IMR-90 (cell line): Measurements from ENCODE around the gene HES4. TPM values are rescaled to one million over a fixed set of nuclear protein-coding genes. Genes with fewer than 3 reads are reported as not detected.

ENCODE experiments used
- ATAC-seq: fragments of 200-7000 bp; cut with Tn5 transposase; 2 replicates; pipeline ENCODE4 v1.9.1; 2020; ENCODE audit warnings: low read depth, mild to moderate bottlenecking, moderate library complexity
- BruUV-seq: library from RNA; stranded (reverse); fragments of 400-500 nt; replicated peaks from 2 replicates; lab custom pipeline; 2021; lab: Mats Ljungman, UMichigan
- CTCF ChIA-PET: fragments of 300-600 bp; formaldehyde crosslinking; extraction: SDS; loops from one replicate; lab custom pipeline; 2021; ENCODE audit warnings: antibody characterized with exemption; lab: Yijun Ruan, JAX
- POLR2A ChIA-PET: fragments of 300-600 bp; sonication (Branson Sonifier 250); formaldehyde crosslinking; loops from one replicate; lab custom pipeline; 2022; ENCODE audit warnings: antibody characterized with exemption; ENCODE audit not compliant: unreplicated experiment; lab: Charles Lee
- DNase-seq: peaks from one replicate; pipeline ENCODE4 v3.0.0; 2013
- H2AFZ ChIP-seq: replicated peaks from 2 replicates; pipeline ENCODE3; 2013; ENCODE audit warnings: low read length, mild to moderate bottlenecking; ENCODE audit not compliant: poor library complexity
- H2AK5ac ChIP-seq: 2 replicates; pipeline ENCODE4 v1.6.1; 2013; ENCODE audit warnings: low read depth, low read length, inconsistent platforms
- H2AK9ac ChIP-seq: replicated peaks from 2 replicates; pipeline ENCODE3; 2013; ENCODE audit warnings: mild to moderate bottlenecking, low read depth, low read length, moderate library complexity; ENCODE audit not compliant: poor library complexity
- H2BK120ac ChIP-seq: 2 replicates; pipeline ENCODE4 v1.6.1; 2013; ENCODE audit warnings: low read depth, low read length, inconsistent platforms
- H2BK15ac ChIP-seq: 3 replicates; pipeline ENCODE4 v1.6.1; 2013; ENCODE audit warnings: low read depth, low read length, inconsistent platforms
- H2BK20ac ChIP-seq: 2 replicates; pipeline ENCODE4 v1.6.1; 2013; ENCODE audit warnings: low read depth, mild to moderate bottlenecking, inconsistent platforms, low read length, moderate library complexity
- H2BK5ac ChIP-seq: 2 replicates; pipeline ENCODE4 v1.6.1; 2013; ENCODE audit warnings: mild to moderate bottlenecking, low read depth, low read length, inconsistent platforms; ENCODE audit not compliant: poor library complexity, severe bottlenecking
- H3K14ac ChIP-seq: replicated peaks from 2 replicates; pipeline ENCODE4 v1.6.1; 2013; ENCODE audit warnings: low read depth, low read length, inconsistent platforms
- H3K18ac ChIP-seq: 2 replicates; pipeline ENCODE4 v1.6.1; 2013; ENCODE audit warnings: low read depth, low read length, control low read depth
- H3K23ac ChIP-seq: 2 replicates; pipeline ENCODE4 v1.6.1; 2013; ENCODE audit warnings: low read depth, low read length, inconsistent platforms
- H3K27ac ChIP-seq: 2 replicates; pipeline ENCODE4 v1.5.1; 2013; ENCODE audit warnings: mild to moderate bottlenecking, control low read depth, low read length; ENCODE audit not compliant: insufficient read depth
- H3K27me3 ChIP-seq: 2 replicates; pipeline ENCODE4 v1.6.1; 2013; ENCODE audit warnings: low read length; ENCODE audit not compliant: control insufficient read depth, insufficient read depth
- H3K36me3 ChIP-seq: 2 replicates; pipeline ENCODE4 v1.6.1; 2013; ENCODE audit warnings: low read length, mixed read lengths; ENCODE audit not compliant: control insufficient read depth, insufficient read depth
- H3K4ac ChIP-seq: 2 replicates; pipeline ENCODE4 v1.6.1; 2013; ENCODE audit warnings: low read depth, low read length, inconsistent platforms
- H3K4me1 ChIP-seq: 2 replicates; pipeline ENCODE4 v1.6.1; 2013; ENCODE audit warnings: low read length, mixed read lengths; ENCODE audit not compliant: control insufficient read depth, insufficient read depth
- H3K4me2 ChIP-seq: 2 replicates; pipeline ENCODE4 v1.6.1; 2013; ENCODE audit warnings: low read depth, mild to moderate bottlenecking, control low read depth, low read length, moderate library complexity
- H3K4me3 ChIP-seq: 2 replicates; pipeline ENCODE4 v1.5.1; 2013; ENCODE audit warnings: low read depth, mild to moderate bottlenecking, control low read depth, low read length, moderate library complexity; ENCODE audit not compliant: insufficient read depth
- H3K56ac ChIP-seq: 2 replicates; pipeline ENCODE4 v1.6.1; 2013; ENCODE audit warnings: low read length, inconsistent platforms; ENCODE audit not compliant: insufficient read depth; ENCODE audit errors: extremely low read depth
- H3K79me1 ChIP-seq, 2 experiments: 2 replicates each; pipeline ENCODE4 v1.6.1; 2013; ENCODE audit warnings: low read length in 2 of 2, inconsistent platforms in 1 of 2, low read depth in 1 of 2
- H3K9ac ChIP-seq: 2 replicates; pipeline ENCODE4 v1.6.1; 2013; ENCODE audit warnings: low read depth, low read length, control low read depth
- H3K9me1 ChIP-seq: 2 replicates; pipeline ENCODE4 v1.6.1; 2013; ENCODE audit warnings: low read length, inconsistent platforms; ENCODE audit not compliant: insufficient read depth
- H3K9me3 ChIP-seq: 2 replicates; pipeline ENCODE4 v1.6.1; 2013; ENCODE audit warnings: low read length; ENCODE audit not compliant: control insufficient read depth, insufficient read depth
- H4K20me1 ChIP-seq: 2 replicates; pipeline ENCODE4 v1.6.1; 2013; ENCODE audit warnings: low read length, inconsistent platforms; ENCODE audit not compliant: insufficient read depth
- H4K5ac ChIP-seq: 2 replicates; pipeline ENCODE4 v1.6.1; 2013; ENCODE audit warnings: mild to moderate bottlenecking, low read depth, low read length, control low read depth
- H4K8ac ChIP-seq, 2 experiments: 2 replicates each; pipeline ENCODE4 v1.6.1; 2013; ENCODE audit warnings: low read depth in 2 of 2, low read length in 2 of 2, control low read depth in 1 of 2, inconsistent platforms in 1 of 2
- H4K91ac ChIP-seq: 2 replicates; pipeline ENCODE4 v1.6.1; 2013; ENCODE audit warnings: low read depth, low read length, inconsistent platforms; ENCODE audit not compliant: insufficient read depth
- BHLHE40 ChIP-seq: fragments of 150-350 bp; IDR thresholded peaks from 2 replicates; pipeline ENCODE4 v1.6.1; 2016; ENCODE audit warnings: mild to moderate bottlenecking, low read depth, low read length
- CEBPB ChIP-seq: IDR thresholded peaks from 2 replicates; pipeline ENCODE4 v1.6.1; 2012; ENCODE audit warnings: low read depth, low read length, improper control_type of control experiment
- CHD1 ChIP-seq: IDR thresholded peaks from 2 replicates; pipeline ENCODE4 v1.6.1; 2012; ENCODE audit warnings: low read depth, low read length, improper control_type of control experiment
- ELK1 ChIP-seq: fragments of 150-350 bp; IDR thresholded peaks from 2 replicates; pipeline ENCODE4 v1.6.1; 2016; ENCODE audit warnings: low read depth, mild to moderate bottlenecking, low read length, moderate library complexity, borderline replicate concordance
- FOS ChIP-seq: fragments of 150-350 bp; IDR thresholded peaks from 2 replicates; pipeline ENCODE4 v1.6.1; 2016; ENCODE audit warnings: low read depth, low read length
- MAFK ChIP-seq: IDR thresholded peaks from 2 replicates; pipeline ENCODE4 v1.6.1; 2012; ENCODE audit warnings: low read depth, low read length, improper control_type of control experiment
- MAZ ChIP-seq: IDR thresholded peaks from 2 replicates; pipeline ENCODE4 v1.6.1; 2012; ENCODE audit warnings: low read depth, mild to moderate bottlenecking, low read length, improper control_type of control experiment, moderate library complexity, borderline replicate concordance
- NFE2L2 ChIP-seq: fragments of 150-350 bp; IDR thresholded peaks from 2 replicates; pipeline ENCODE4 v1.6.1; 2016; ENCODE audit warnings: low read depth, mild to moderate bottlenecking, low read length
- POLR2A ChIP-seq: IDR thresholded peaks from 2 replicates; pipeline ENCODE4 v1.6.1; 2012; ENCODE audit warnings: mild to moderate bottlenecking, low read depth, low read length
- RAD21 ChIP-seq: IDR thresholded peaks from 2 replicates; pipeline ENCODE4 v1.6.1; 2012; ENCODE audit warnings: low read length, improper control_type of control experiment
- RFX5 ChIP-seq: IDR thresholded peaks from 2 replicates; pipeline ENCODE4 v1.8.0; 2012; ENCODE audit warnings: low read depth, mild to moderate bottlenecking, low read length, moderate library complexity
- SMC3 ChIP-seq: fragments of 150-350 bp; IDR thresholded peaks from 2 replicates; pipeline ENCODE4 v1.6.1; 2016; ENCODE audit warnings: low read depth, mild to moderate bottlenecking, antibody characterized with exemption, low read length, moderate library complexity
- USF2 ChIP-seq: fragments of 150-350 bp; IDR thresholded peaks from 2 replicates; pipeline ENCODE4 v1.6.1; 2017; ENCODE audit warnings: mild to moderate bottlenecking, antibody characterized with exemption, low read length, low read depth
- WGBS, 2 experiments: methylation state at CpG; one replicate each; pipeline versions ENCODE4 v1.1.5 to v1.1.7; 2013; ENCODE audit warnings: missing lambda C conversion rate in 2 of 2; ENCODE audit not compliant: insufficient read length in 1 of 2; ENCODE audit errors: extremely low coverage in 2 of 2; 5-methylcytosine and 5-hydroxymethylcytosine counted together
- dilution Hi-C: fragments of 300-500 bp; cut with HindIII; formaldehyde crosslinking; loops from one replicate; pipeline ENCODE4 v1.14.3; 2018; ENCODE audit warnings: low sequenced_read_pairs; ENCODE audit not compliant: unreplicated experiment
- in situ Hi-C: fragments of 300-500 bp; cut with MboI; formaldehyde crosslinking; loops from 3 replicates; pipeline ENCODE4 v1.14.3; 2019; ENCODE audit warnings: low sequenced_read_pairs, inconsistent platforms, mixed read lengths
- intact Hi-C: fragments of 100-400 bp; cut with micrococcal nuclease; formaldehyde crosslinking; loops from 2 replicates; pipeline ENCODE4 v1.10.0; 2022
- polyA plus RNA-seq, 3 experiments: library from polyadenylated mRNA; depleted of rRNA; stranded (reverse); fragments of >200 nt; gene quantifications; 2 replicates each; pipeline ENCODE4 v1.2.3, GENCODE V29; 2012; ENCODE audit warnings: low replicate concordance in 1 of 3
- total RNA-seq: library from RNA; depleted of rRNA; stranded (reverse); fragments of >200 nt; gene quantifications from 2 replicates; pipeline ENCODE4 v1.2.3, GENCODE V29; 2012

HES4 gene
- total and polyA plus RNA-seq, 2 of the 4 experiments (the other 2 are of a cell fraction), result 1.4 to 11.7 TPM

DNA sequence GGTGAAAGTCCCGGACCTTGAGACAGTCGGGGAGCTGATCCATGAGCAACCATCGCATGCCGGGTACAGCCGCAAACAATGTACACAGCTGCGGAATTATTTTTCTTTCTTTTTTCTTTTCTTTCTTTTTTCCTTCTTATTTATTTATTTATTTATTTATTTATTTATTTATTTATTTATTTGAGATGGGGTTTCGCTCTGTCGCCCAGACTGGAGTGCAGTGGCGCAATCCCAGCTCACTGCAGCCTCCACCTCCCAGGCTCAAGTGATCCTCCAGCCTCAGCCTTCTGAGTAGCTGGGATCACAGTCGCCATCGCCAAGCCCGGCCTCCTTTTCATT lies 15.5 kb downstream of the HES4 start:
- no peak overlapping the region for H2BK5ac ChIP-seq
- no TSS peak for BruUV-seq
- no peak overlapping the region for H3K23ac ChIP-seq
- no peaks in the 10 kb centered on the region for H3K4me1 ChIP-seq
- H4K5ac ChIP-seq, result no peak overlapping the region
- H4K91ac ChIP-seq, result no peak overlapping the region
- no peaks in the 10 kb centered on the region for H3K36me3 ChIP-seq
- no peak for TF ChIP-seq USF2
- TF ChIP-seq RFX5, result no peak
- TF ChIP-seq MAFK, result no peak
- TF ChIP-seq FOS, result no peak
- no peak for TF ChIP-seq ELK1
- TF ChIP-seq SMC3, result no peak
- TF ChIP-seq CHD1, result no peak
- no peak for TF ChIP-seq NFE2L2
- no peak for TF ChIP-seq MAZ
- TF ChIP-seq POLR2A, result no peak
- TF ChIP-seq BHLHE40, result no peak
- TF ChIP-seq CEBPB, result no peak
- no peak for TF ChIP-seq RAD21
- H2BK20ac ChIP-seq, result no peak overlapping the region
- H3K4me2 ChIP-seq, result peak overlapping the region; percentile 71; the same call in 1 of the 2 replicates
- dilution Hi-C loops (no loop called here), intact Hi-C loops (loop anchor here (1.0 to 5.0 kb wide), 2 partner anchors 79 to 248 kb away; partner anchors contain the start of genes B3GALT6 and SDF4), in situ Hi-C loops (no loop called here)
- no peak overlapping the region for H3K14ac ChIP-seq
- H2AK9ac ChIP-seq, result no peak overlapping the region
- H3K4me3 ChIP-seq, result no peak overlapping the region
- no peak overlapping the region for H2AK5ac ChIP-seq
- peaks cover 5% of the 10 kb centered on the region; the same call in 1 of the 2 replicates for H3K27me3 ChIP-seq
- POLR2A ChIA-PET, result no interaction called here
- H4K20me1 ChIP-seq, result no peaks in the 10 kb centered on the region; the same call in 1 of the 2 replicates
- H3K9me3 ChIP-seq, result no peaks in the 10 kb centered on the region
- WGBS, 2 experiments, result no CpG with 5 or more reads among the region's 12 CpGs
- no peak overlapping the region for H2BK120ac ChIP-seq
- H3K27ac ChIP-seq, result no peak overlapping the region
- H2BK15ac ChIP-seq, result no peak overlapping the region
- DNase-seq (no peak), ATAC-seq (no peak; the same call in 1 of the 2 replicates)
- no peak overlapping the region for H3K56ac ChIP-seq
- no peaks in the 10 kb centered on the region for H3K79me1 ChIP-seq
- peak overlapping the region; percentile 87 for H2AFZ ChIP-seq
- CTCF ChIA-PET, result interaction anchor here (0.7 to 1.5 kb wide), 7 partner anchors 9 to 79 kb away, joined by 3 to 9 read pairs (median 4); partner anchors contain the start of gene HES4
- no peak overlapping the region for H4K8ac ChIP-seq
- no peak overlapping the region for H3K18ac ChIP-seq
- no peaks in the 10 kb centered on the region for H3K9me1 ChIP-seq
- H3K4ac ChIP-seq, result no peak overlapping the region
- H3K9ac ChIP-seq, result no peak overlapping the region
